Neural cell (in vitro differentiated cells): Measurements from ENCODE around the gene CACNA1B. TPM values are rescaled to one million over a fixed set of nuclear protein-coding genes. Genes with fewer than 3 reads are reported as not detected.

Experiments
- H2AFZ ChIP-seq: fragments of 200-600, 300-800 bp; sonication (generic), shearing (Covaris generic); 2 replicates; pipeline ENCODE4 v1.6.0; 2014; ENCODE audit warnings: low read depth, mild to moderate bottlenecking, antibody characterized with exemption, low read length, moderate library complexity
- H3F3A ChIP-seq: fragments of 200-600 bp; shearing (Covaris generic); 2 replicates; pipeline ENCODE4 v1.6.1; 2016; ENCODE audit warnings: mild to moderate bottlenecking, moderate library complexity, mixed read lengths, antibody characterized with exemption, low read length; ENCODE audit not compliant: insufficient read depth, poor library complexity, severe bottlenecking
- H3K27ac ChIP-seq: fragments of 200-600, 300-800 bp; sonication (generic), shearing (Covaris generic); 2 replicates; pipeline ENCODE4 v1.5.1; 2014; ENCODE audit warnings: mild to moderate bottlenecking, low read length, moderate library complexity
- H3K27me3 ChIP-seq: fragments of 300-800, 200-600 bp; sonication (generic), shearing (Covaris generic); 2 replicates; pipeline ENCODE4 v1.6.0; 2014; ENCODE audit warnings: mild to moderate bottlenecking, low read depth, low read length, moderate library complexity; ENCODE audit not compliant: insufficient read depth
- H3K36me3 ChIP-seq: fragments of 300-800, 200-600 bp; sonication (generic), shearing (Covaris generic); 2 replicates; pipeline ENCODE4 v1.5.1; 2014; ENCODE audit warnings: mild to moderate bottlenecking, antibody characterized with exemption, low read length, moderate library complexity; ENCODE audit not compliant: insufficient read depth
- H3K4me2 ChIP-seq: fragments of 300-800, 200-600 bp; sonication (generic), shearing (Covaris generic); 2 replicates; pipeline ENCODE4 v1.6.0; 2014; ENCODE audit warnings: mild to moderate bottlenecking, low read length
- H3K4me3 ChIP-seq: fragments of 300-800, 200-600 bp; sonication (generic), shearing (Covaris generic); 2 replicates; pipeline ENCODE4 v1.5.1; 2014; ENCODE audit warnings: mild to moderate bottlenecking, low read length, moderate library complexity
- H3K79me2 ChIP-seq: fragments of 200-600 bp; shearing (Covaris generic); replicated peaks from 2 replicates; pipeline ENCODE4 v1.6.0; 2014; ENCODE audit warnings: mild to moderate bottlenecking, low read length, moderate library complexity; ENCODE audit not compliant: insufficient read depth
- H3K9ac ChIP-seq: fragments of 300-800, 200-600 bp; sonication (generic), shearing (Covaris generic); 2 replicates; pipeline ENCODE4 v1.6.1; 2016; ENCODE audit warnings: mild to moderate bottlenecking, low read length, mixed read lengths
- H3K9me2 ChIP-seq: fragments of 200-600 bp; shearing (Covaris generic); 2 replicates; pipeline ENCODE4 v1.6.1; 2016; ENCODE audit warnings: mild to moderate bottlenecking, low read length, mixed read lengths; ENCODE audit not compliant: insufficient read depth
- H3K9me3 ChIP-seq: fragments of 200-600, 300-800 bp; sonication (generic), shearing (Covaris generic); 2 replicates; pipeline ENCODE4 v1.6.1; 2016; ENCODE audit warnings: mild to moderate bottlenecking, mixed run types, low read length, moderate library complexity, mixed read lengths
- H4K20me1 ChIP-seq: fragments of 200-600 bp; shearing (Covaris generic); 2 replicates; pipeline ENCODE4 v1.6.1; 2016; ENCODE audit warnings: mild to moderate bottlenecking, mixed run types; ENCODE audit not compliant: insufficient read depth
- EP300 ChIP-seq: fragments of 450-650 bp; conservative IDR thresholded peaks from 2 replicates; pipeline ENCODE4 v1.6.1; 2014; ENCODE audit warnings: antibody characterized with exemption, mild to moderate bottlenecking, moderate library complexity; ENCODE audit not compliant: poor library complexity, severe bottlenecking
- EZH2 ChIP-seq: fragments of 200-600, 300-800 bp; shearing (Covaris generic), sonication (generic); IDR thresholded peaks from 2 replicates; pipeline ENCODE4 v1.6.1; 2014; ENCODE audit warnings: antibody characterized with exemption, low read length, borderline replicate concordance, mild to moderate bottlenecking; ENCODE audit not compliant: insufficient read depth, poor library complexity, severe bottlenecking
- MXI1 ChIP-seq: fragments of 450-650 bp; conservative IDR thresholded peaks from 2 replicates; pipeline ENCODE4 v1.6.1; 2014; ENCODE audit warnings: antibody characterized with exemption, mild to moderate bottlenecking; ENCODE audit not compliant: poor library complexity, severe bottlenecking
- POLR2AphosphoS5 ChIP-seq: IDR thresholded peaks from 2 replicates; pipeline ENCODE4 v1.6.1; 2012
- RAD21 ChIP-seq: fragments of 450-650 bp; conservative IDR thresholded peaks from 2 replicates; pipeline ENCODE4 v1.6.1; 2014; ENCODE audit warnings: antibody characterized with exemption, mild to moderate bottlenecking, moderate library complexity
- SMC3 ChIP-seq: fragments of 450-650 bp; conservative IDR thresholded peaks from 2 replicates; pipeline ENCODE4 v1.6.1; 2014; ENCODE audit warnings: antibody characterized with exemption, mild to moderate bottlenecking, moderate library complexity; ENCODE audit not compliant: poor library complexity
- TAF1 ChIP-seq: IDR thresholded peaks from 2 replicates; pipeline ENCODE4 v1.6.1; 2012; ENCODE audit warnings: low read depth
- polyA plus RNA-seq: library from polyadenylated mRNA; depleted of rRNA; stranded (reverse); fragments of >200 nt; gene quantifications from 2 replicates; pipeline ENCODE4 v1.2.3, GENCODE V29; 2014
- TF ChIP-seq, protein P1 (sequence below): IDR thresholded peaks from 2 replicates; pipeline ENCODE4 v1.6.1; 2012; ENCODE audit warnings: borderline replicate concordance
- TF ChIP-seq, protein P2 (sequence below): fragments of 450-650 bp; IDR thresholded peaks from 2 replicates; pipeline ENCODE4 v1.5.1; 2014; ENCODE audit warnings: antibody characterized with exemption, mild to moderate bottlenecking, moderate library complexity; ENCODE audit not compliant: poor library complexity, severe bottlenecking

Gene CACNA1B
- polyA plus RNA-seq, 1 donor from 2014 or later: 5.8 TPM

- Histone ChIP-seq H3K9me2 (no peaks in the 10 kb centered on the region), H3K9ac (no peak overlapping the region), H3K79me2 (no peaks in the 10 kb centered on the region), H3K27me3 (no peaks in the 10 kb centered on the region), H3K9me3 (no peaks in the 10 kb centered on the region), H3K4me2 (no peak overlapping the region), H3K36me3 (no peaks in the 10 kb centered on the region), H3K4me3 (no peak overlapping the region), H3K27ac (no peak overlapping the region), H3F3A (no peaks in the 10 kb centered on the region), H4K20me1 (no peaks in the 10 kb centered on the region), H2AFZ (no peak overlapping the region)
- TF ChIP-seq POLR2AphosphoS5 (no peak), MXI1 (no peak), SMC3 (no peak), RAD21 (no peak), EP300 (no peak), EZH2 (no peak), TAF1 (no peak)
- TF ChIP-seq, protein P1, sequence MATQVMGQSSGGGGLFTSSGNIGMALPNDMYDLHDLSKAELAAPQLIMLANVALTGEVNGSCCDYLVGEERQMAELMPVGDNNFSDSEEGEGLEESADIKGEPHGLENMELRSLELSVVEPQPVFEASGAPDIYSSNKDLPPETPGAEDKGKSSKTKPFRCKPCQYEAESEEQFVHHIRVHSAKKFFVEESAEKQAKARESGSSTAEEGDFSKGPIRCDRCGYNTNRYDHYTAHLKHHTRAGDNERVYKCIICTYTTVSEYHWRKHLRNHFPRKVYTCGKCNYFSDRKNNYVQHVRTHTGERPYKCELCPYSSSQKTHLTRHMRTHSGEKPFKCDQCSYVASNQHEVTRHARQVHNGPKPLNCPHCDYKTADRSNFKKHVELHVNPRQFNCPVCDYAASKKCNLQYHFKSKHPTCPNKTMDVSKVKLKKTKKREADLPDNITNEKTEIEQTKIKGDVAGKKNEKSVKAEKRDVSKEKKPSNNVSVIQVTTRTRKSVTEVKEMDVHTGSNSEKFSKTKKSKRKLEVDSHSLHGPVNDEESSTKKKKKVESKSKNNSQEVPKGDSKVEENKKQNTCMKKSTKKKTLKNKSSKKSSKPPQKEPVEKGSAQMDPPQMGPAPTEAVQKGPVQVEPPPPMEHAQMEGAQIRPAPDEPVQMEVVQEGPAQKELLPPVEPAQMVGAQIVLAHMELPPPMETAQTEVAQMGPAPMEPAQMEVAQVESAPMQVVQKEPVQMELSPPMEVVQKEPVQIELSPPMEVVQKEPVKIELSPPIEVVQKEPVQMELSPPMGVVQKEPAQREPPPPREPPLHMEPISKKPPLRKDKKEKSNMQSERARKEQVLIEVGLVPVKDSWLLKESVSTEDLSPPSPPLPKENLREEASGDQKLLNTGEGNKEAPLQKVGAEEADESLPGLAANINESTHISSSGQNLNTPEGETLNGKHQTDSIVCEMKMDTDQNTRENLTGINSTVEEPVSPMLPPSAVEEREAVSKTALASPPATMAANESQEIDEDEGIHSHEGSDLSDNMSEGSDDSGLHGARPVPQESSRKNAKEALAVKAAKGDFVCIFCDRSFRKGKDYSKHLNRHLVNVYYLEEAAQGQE: no peak
- TF ChIP-seq, protein P2, sequence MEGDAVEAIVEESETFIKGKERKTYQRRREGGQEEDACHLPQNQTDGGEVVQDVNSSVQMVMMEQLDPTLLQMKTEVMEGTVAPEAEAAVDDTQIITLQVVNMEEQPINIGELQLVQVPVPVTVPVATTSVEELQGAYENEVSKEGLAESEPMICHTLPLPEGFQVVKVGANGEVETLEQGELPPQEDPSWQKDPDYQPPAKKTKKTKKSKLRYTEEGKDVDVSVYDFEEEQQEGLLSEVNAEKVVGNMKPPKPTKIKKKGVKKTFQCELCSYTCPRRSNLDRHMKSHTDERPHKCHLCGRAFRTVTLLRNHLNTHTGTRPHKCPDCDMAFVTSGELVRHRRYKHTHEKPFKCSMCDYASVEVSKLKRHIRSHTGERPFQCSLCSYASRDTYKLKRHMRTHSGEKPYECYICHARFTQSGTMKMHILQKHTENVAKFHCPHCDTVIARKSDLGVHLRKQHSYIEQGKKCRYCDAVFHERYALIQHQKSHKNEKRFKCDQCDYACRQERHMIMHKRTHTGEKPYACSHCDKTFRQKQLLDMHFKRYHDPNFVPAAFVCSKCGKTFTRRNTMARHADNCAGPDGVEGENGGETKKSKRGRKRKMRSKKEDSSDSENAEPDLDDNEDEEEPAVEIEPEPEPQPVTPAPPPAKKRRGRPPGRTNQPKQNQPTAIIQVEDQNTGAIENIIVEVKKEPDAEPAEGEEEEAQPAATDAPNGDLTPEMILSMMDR: no peak
Observed at GRCh38 chr9:138049779-138050471, 172.3 kb downstream of the CACNA1B start.

- Histone ChIP-seq H3K9me2 (no peaks in the 10 kb centered on the region), H3K36me3 (no peaks in the 10 kb centered on the region), H3F3A (no peaks in the 10 kb centered on the region), H3K27ac (no peak overlapping the region), H3K79me2 (no peaks in the 10 kb centered on the region), H2AFZ (no peak overlapping the region), H3K4me2 (no peak overlapping the region), H3K4me3 (no peak overlapping the region), H4K20me1 (no peaks in the 10 kb centered on the region), H3K9me3 (no peaks in the 10 kb centered on the region), H3K9ac (no peak overlapping the region), H3K27me3 (no peaks in the 10 kb centered on the region)
- no peak for TF ChIP-seq SMC3
- TF ChIP-seq, protein P2: no peak
- no peak for TF ChIP-seq POLR2AphosphoS5
- TF ChIP-seq MXI1: no peak
- TF ChIP-seq TAF1: no peak
- no peak for TF ChIP-seq RAD21
- TF ChIP-seq, protein P1: no peak
- no peak for TF ChIP-seq EP300
- TF ChIP-seq EZH2: no peak
Observed at GRCh38 chr9:138050472-138051330, 173.1 kb downstream of the CACNA1B start.
